Hippocampal formation (tissue), 2 donors: ENCODE data around the gene IPCEF1.
A peak's percentile ranks its signal among the peaks of the same experiment; 100 is the strongest.

Experiments used
- DNase-seq, 2 donors: peaks; one replicate each; lab custom pipeline; 2025; lab: John Stamatoyannopoulos, UW

Gene IPCEF1

GRCh38 chr6:154159126-154159525 is 197.5 kb downstream of the IPCEF1 start:
- no peak for DNase-seq

GRCh38 chr6:154157706-154158105 is 198.9 kb downstream of the IPCEF1 start:
- no peak for DNase-seq

DNA sequence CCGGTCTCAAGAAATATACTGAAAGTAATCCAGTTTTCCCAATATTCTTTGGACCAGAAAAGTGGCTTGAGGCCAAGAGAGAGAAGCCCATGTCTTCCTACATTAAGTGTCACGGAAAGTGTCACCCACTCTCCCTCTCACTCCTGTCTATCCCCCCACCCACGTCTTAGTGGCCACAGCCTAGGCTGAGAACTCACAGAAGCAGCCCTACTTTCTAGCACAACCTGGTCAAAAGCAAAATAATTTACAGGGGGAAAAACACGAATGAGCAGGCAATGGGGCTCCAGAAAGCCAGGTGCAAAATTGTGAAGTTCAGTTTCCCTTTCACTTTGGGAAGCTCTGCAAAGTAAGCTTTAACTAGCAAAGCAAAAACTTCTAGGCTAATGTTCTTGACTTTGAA is 199.5 kb downstream of the IPCEF1 start:
- DNase-seq = no peak

DNA sequence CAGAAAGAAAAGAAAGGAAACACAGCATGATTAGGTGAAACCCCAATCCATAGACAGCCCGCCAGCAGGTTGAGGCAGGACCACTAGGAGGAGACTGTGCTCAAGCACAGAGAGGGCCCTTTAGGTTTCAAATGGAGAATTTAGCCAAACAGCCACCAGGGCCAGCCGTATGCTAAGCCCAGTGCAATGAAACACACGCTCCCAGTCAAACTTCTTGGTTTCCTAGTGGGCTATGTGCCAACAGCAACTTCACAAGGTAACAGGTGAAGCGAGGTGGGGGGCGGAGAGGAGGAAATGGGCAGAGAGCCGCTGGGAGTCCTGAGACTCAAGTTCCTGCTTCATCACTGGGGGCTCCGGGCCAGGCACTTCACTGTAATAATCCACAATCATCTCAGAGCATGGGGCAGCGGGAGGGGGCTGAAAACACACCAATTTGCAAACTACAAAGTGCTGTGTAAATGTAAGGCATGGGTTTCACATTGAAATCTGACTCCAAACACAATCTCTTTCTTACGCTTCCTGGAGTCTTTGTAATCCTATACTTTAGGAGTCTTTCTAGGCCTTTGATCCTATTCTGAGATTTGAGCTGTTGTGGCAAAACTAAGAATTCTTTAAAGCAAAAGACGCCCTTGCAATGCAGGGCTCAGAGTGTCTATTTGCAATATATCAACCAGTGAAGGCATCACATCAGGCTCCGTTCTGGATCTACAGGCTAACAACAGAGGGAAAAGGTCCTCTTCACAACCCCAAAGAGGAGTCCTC is 200.3 kb downstream of the IPCEF1 start:
- DNase-seq = peak in 1 of 2 donors; percentile 20

DNA sequence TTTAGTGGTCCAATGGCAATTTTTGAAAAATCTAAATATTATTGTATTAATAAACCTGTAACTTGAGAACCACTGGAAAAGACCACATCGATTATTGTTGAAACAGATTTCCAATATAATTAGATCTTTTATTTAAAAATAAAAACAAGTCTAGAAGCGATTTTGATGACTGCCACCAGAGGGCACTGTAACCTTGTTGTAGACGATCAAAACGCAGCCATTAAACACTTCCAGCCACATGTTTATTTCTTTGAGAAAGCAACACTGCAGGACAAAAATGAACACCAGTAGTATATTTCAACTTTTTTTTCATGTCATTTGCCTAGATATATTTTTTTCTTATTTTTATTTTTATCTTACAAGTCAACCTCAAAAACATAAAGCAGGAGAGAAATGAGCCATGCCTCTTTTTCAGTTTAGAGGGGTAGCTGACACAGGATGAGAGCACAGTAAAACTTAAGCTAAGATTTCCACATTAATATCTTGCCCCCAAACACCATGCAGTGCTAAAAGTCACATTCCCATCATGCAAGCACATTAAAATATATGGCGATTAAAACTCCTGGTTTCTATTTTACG is 202.1 kb downstream of the IPCEF1 start:
- peak; percentile 12 to 84 for DNase-seq

- no peak for DNase-seq
These were observed 212.8 kb downstream of the IPCEF1 start for GRCh38 chr6:154143753-154144152.

DNA sequence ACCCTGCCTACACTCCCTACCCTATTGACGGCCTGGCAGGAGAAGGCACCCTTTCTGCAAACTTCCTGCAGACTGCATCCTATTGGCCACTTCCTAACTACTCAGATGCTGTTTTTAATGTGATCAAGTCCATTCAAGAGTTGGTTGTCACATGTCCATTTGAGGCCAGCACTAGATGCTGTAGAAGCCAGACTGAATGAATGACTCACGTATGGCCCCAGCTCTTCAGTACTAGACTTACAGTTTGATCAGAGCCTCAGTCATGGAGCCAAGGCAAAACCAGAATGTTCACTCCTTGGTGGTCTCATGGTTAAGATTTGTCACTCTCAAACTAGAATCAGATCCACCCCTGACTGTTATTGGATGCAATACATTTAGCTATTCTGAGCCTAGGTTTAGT is 215.9 kb downstream of the IPCEF1 start:
- no peak for DNase-seq

- no peak for DNase-seq
These were observed 216.7 kb downstream of the IPCEF1 start for GRCh38 chr6:154139892-154140291.

DNA sequence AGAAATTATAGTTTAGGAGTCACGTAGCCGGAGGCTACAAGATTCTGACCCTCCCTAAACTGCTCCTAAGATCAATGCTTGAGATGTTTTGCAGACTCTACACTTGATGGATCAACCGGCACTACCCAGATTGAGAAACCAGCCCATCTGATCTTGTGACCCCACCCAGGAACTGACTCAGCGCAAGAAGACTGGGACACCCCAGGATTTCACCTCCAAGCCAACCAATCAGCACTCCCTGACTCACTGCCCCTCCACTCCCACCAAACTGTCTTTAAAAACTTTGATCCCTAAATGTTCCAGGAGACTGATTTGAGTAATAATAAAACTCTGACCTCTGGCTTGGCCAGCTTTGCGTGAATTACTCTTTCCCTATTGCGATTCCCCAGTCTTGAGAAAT is 217.8 kb downstream of the IPCEF1 start:
- DNase-seq = no peak

DNA sequence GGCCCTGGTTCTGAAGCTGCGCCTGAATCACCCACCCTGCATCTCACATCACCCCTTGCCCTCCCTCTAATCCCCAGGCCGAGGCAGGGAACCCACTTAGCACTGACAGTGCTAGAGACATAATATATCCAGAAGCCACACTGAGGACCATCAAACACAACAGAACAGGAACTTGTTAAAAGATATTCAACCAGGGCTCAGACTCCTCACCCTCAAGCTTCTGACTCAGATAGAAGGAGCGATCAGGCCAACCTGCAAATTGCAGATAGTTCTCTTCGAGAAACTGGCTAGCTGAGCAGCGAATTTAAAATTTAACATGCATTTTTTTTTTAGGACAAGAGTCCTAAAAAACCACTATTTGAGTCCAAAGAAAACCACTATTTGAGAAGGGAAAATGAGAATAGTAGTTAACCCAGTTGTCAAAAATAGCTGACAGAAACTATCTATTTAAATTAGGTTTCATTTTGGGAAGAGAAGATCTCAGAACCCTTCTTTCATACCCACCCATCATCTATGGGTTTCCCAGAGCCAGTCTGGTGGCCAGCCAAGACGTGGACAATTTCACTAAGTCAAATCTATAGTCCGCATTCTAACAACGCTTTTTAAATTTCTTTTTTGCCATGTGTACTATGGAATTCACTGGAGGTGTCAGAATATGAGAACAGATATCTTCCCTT is 222.0 kb downstream of the IPCEF1 start:
- DNase-seq = no peak

DNA sequence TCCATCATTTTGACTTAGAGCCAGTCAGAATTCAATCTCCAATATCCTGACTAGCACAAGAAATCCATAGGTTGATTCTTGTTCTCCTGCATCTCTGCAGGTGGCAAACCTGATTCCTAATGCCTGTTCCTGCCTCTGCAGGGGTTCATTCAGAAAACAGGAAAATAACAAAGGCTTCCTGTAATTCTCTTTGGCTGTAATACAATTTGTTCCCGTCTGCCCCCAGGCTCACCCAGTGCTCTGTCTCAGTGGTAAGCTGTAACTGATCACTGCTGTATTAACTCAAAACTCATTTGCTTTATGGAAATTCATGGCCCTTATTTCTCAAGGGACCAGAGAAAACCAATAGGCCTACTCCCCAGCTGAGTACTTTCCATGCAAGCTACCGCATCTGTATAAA is 228.9 kb downstream of the IPCEF1 start:
- no peak for DNase-seq

DNA sequence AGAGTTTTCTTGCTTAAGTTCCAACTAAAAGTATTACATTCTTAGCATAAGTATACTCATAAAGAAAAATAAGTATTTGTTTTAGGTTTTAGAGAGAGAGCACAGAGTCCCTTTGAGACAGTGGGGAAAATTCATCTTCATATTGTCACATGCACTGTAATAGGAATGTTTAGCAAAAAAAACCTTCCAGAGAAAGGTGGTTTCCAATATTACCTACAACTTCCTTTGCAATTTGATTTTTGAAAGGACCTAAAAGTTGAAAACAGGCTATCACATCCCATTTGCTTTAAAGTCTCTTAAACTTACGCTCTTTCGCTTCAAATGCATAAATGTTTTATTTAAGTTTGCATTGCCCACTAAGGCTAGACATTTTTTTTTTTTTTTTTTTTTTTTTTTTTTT is 231.2 kb downstream of the IPCEF1 start:
- no peak for DNase-seq

GRCh38 chr6:154123155-154123956 is 233.2 kb downstream of the IPCEF1 start:
- DNase-seq = no peak

DNA sequence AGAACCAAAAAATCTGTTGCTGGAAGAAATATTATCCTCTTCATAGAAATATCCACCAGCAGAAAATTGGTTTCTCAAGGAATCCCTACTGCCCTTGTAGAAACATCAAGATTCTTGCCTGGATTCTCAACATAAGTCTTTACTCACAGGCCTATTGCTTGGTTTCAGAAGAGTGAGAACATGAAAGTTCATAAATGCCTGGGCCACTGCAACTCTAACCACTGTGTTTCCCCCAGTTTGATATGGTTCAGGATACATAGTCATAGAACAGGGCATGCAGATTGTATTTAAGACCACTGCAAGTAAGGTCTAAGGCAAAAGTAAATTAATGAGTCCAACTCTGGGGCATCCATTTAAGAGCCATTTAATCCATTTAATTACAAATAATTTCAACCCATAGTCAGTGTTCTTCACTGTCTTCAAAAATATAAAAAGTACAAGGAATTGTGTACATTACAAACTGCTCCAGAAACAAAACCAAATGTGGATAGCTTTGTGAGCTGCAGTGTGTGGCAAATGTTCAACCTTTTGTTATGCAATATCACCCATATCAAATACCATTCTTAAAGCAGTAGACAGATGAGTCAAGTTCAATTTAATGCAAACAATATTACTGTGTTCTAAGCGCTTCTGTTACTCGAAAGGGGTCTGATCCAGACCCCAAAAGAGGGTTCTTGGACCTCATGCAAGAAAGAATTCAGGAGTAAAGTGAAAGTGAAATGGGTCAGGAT is 234.2 kb downstream of the IPCEF1 start:
- DNase-seq = no peak

GRCh38 chr6:154117485-154117884 is 239.1 kb downstream of the IPCEF1 start:
- DNase-seq = no peak

DNA sequence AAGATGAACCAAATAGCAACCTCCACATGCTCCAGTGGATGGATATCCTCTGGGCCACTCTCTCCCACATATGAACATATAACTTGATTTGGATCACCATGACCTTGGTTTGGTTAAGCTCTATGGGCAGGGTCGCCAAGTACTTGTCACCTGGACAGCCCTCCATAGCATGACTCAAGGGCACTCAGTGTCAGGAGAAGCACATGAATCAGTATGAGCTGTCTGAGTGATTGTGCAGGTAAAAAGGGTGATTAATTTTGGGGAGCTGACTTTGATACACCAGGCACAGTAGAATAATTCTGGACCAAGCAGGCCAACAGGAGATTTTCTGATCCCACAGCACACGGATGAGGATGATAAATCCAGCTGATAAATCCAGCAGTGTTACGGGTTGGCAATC is 243.2 kb downstream of the IPCEF1 start:
- no peak for DNase-seq

- DNase-seq = no peak
These were observed 244.3 kb downstream of the IPCEF1 start for GRCh38 chr6:154112181-154112809.

GRCh38 chr6:154111025-154111424 is 245.6 kb downstream of the IPCEF1 start:
- no peak for DNase-seq

DNA sequence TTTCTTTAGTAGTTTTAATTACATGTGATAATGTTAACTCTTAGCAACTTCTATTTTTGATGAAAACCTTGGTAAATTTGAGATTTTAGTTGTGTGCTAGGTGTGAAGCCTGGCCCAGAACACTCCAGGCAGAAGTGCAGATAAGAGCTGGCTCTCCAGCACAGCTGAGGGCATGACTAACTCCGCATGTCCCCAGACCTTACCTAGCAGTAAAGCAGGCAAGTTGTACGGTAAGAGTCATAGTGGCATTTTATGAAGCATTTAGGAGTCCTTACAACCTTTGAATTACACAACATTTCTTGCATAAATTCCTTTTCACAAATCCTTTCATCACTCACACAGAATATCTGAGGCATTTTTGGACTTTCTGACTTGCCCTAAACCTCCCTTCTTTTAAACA is 250.4 kb downstream of the IPCEF1 start:
- no peak for DNase-seq
